ENCODE measurements around the gene SIN3B.
A peak's percentile ranks its signal among the peaks of the same experiment; 100 is the strongest.
"Not testable (repeated sequence)": the region's sequence is repeated elsewhere in the genome, so short reads cannot be mapped to it uniquely, and the experiment has no call there.

Gene SIN3B, protein sequence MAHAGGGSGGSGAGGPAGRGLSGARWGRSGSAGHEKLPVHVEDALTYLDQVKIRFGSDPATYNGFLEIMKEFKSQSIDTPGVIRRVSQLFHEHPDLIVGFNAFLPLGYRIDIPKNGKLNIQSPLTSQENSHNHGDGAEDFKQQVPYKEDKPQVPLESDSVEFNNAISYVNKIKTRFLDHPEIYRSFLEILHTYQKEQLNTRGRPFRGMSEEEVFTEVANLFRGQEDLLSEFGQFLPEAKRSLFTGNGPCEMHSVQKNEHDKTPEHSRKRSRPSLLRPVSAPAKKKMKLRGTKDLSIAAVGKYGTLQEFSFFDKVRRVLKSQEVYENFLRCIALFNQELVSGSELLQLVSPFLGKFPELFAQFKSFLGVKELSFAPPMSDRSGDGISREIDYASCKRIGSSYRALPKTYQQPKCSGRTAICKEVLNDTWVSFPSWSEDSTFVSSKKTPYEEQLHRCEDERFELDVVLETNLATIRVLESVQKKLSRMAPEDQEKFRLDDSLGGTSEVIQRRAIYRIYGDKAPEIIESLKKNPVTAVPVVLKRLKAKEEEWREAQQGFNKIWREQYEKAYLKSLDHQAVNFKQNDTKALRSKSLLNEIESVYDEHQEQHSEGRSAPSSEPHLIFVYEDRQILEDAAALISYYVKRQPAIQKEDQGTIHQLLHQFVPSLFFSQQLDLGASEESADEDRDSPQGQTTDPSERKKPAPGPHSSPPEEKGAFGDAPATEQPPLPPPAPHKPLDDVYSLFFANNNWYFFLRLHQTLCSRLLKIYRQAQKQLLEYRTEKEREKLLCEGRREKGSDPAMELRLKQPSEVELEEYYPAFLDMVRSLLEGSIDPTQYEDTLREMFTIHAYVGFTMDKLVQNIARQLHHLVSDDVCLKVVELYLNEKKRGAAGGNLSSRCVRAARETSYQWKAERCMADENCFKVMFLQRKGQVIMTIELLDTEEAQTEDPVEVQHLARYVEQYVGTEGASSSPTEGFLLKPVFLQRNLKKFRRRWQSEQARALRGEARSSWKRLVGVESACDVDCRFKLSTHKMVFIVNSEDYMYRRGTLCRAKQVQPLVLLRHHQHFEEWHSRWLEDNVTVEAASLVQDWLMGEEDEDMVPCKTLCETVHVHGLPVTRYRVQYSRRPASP

DNA sequence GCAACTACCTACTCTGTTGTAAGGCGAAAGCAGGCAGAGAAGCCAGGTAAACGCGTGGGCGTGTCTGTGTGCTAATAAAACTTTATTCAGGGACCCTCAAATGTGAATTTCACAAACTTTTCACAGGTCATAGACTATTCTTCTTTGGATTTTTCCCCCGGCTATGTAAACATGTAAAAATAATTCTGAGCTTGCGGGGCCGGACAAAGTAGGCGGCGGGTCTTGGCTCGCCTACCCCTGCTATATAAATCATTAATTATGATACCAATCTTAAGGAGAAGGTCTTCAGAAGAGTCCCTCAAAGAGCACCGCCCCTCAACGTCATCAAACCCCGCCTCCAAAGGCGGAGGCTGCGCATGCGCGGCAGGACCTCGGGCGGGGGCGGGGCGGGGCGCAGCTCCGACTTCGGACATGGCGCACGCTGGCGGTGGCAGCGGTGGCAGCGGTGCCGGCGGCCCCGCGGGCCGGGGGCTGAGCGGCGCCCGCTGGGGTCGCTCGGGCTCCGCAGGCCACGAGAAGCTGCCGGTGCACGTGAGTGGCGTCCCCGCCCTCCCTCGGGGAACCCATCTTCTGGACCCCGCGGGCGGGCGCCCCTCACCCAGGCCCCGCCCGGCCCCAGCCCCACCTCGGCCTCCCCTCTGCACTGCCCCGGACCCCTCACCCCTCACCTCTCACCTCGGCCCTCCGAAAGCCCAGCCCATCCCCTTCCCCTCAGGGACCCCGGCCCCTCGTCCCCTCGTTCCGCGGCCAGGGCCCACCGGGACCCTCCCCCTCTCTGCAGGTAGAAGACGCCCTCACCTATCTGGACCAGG lies at the start of gene SIN3B:
Gene SIN3B (plus strand): TSS at position 389 of the 812 bp plus-strand sequence. CDS start 23 bp downstream, at position 412.
- DNase-seq, result peak; percentile 74 to 80 (median 79)

GRCh38 chr19:16779539-16780163 lies 49.5 kb upstream of the SIN3B start:
- no peak for DNase-seq

DNA sequence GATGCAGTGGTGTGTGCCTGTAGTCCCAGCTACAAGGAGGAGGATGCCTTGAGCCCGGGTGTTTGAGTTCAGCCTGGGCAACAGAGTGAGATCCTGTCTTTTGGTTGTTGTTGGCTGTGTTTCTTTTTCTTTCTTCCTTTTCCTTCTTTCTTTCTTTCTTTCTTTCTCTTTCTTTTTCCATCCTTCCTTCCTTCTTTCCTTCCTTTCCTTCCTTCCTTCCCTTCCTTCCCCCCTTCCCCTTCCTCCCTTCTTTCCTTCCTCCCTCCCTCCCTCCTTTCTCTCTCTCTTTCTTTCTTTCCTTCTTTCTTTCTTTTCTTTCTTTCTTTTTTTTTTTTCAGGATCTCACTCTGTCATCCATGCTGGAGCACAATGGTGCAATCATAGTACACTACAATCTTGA lies 46.5 kb upstream of the SIN3B start:
- no peak for DNase-seq

DNA sequence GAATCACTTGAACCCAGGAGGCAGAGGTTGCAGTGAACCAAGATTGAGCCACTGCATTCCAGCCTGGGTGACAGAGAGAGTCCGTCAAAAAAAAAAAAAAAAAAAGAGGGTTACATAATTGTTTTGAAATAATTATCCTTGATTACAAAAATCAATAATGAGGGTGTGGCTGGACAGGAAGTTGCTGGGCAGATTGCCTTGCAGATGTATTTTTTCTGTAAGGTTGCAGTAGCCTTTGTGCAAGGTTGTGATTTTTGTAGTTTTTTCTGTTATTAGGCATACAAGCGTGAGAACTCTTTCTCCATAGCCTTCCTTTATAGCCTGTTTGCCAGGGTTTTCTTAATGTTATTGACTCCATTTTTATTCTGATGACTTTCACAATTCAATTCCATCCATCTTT lies 40.7 kb upstream of the SIN3B start:
- DNase-seq, result no peak

GRCh38 chr19:16789238-16789637 lies 40.0 kb upstream of the SIN3B start:
- DNase-seq, result no peak

DNA sequence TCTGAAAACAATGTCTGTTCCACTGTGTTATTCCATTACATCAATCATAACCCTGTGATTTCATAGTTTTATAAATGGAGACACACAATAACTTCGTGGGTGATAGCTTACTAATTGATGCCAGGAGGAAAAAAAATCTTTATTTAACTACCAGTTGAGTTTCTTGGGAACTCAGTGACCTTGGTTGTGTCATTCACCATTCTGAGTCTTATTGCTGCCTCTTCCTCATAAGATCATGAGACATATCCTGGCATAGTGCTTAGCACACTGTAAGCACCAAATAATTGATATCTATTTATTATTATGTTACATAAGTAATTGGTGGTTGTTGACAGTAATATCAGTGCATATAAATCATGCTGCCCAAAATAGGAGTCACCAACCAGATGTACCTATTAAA lies 39.1 kb upstream of the SIN3B start:
- DNase-seq, result no peak

DNA sequence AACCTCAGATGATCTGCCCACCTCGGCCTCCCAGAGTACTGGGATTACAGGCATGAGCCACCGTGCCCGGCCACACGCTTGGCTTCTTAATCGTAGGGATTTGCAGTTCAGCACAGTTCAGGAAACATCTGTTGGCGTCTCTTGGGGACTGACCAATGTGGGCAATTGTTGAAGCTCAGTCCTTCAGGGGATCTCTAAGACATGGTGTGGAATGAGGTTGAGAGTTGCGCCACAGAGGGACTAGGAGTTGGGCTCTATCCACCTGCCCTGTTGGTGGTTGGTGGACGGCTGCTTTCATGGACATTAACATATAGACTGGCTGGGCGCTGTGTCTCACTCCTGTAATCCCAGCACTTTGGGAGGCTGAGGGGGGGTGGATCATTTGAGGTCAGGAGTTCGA lies 37.3 kb upstream of the SIN3B start:
- DNase-seq, result no peak

GRCh38 chr19:16794456-16795441 lies 34.4 kb upstream of the SIN3B start:
- no peak for DNase-seq

- DNase-seq, result no peak
These were observed 33.5 kb upstream of the SIN3B start for GRCh38 chr19:16795731-16796130.

DNA sequence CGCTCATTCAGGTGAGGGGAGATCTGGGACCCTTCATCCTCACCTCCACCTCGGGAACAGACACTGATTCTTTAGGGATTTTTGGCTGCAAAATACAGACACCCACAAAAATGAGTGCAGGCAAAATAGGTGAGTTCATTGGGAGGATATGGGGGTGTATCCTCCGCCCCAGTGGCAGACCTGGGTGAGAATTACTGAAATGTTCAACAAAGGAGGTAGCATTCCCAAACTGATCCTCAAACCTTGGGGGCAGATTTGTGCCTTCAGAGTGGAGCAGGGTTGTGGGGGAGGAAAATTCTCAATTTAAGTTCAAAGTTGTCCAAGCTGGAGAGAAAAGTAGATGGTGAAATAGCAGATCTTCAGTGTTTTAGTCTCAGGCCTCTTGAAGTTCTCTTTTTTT lies 31.3 kb upstream of the SIN3B start:
- DNase-seq, result no peak

DNA sequence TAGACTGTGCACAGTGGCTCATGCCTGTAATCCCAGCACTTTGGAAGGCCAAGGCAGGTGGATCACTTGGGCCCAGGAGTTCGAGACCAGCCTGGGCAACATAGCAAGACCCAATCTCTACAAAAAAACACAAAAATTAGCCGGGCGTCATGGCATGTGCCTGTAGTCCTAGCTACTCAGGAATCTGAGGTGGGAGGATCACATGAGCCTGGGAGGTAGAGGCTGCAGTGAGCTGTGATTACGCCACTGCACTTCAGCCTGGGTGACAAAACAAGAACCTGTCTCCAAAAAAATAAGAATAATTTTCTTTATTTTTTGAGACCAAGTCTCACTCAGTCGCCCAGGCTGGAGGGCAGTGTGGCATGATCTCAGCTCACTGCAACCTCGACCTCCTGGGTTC lies 30.9 kb upstream of the SIN3B start:
- not testable (repeated sequence) for DNase-seq

DNA sequence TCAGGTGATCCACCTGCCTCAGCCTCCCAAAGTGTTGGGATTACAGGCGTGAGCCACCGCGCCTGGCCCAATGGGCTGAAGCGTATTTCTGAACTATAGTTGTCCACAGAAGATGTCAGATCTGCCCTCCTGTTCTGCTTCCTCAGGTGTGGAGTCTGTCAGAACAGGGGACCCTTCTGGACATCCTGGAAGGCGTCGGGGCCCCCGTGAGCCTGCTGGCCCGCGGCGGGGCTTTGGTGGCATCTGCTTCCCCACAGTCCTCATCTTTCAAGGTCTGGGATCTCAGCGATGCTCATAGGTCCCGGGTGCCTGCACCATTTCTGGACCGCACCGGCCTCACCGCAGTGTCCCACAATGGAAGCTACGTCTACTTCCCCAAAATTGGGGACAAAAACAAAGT lies 29.5 kb upstream of the SIN3B start:
- no peak for DNase-seq

- no peak for DNase-seq
These were observed 27.6 kb upstream of the SIN3B start for GRCh38 chr19:16801600-16802013.

- DNase-seq, result no peak
These were observed 25.0 kb upstream of the SIN3B start for GRCh38 chr19:16804176-16804575.

- no peak for DNase-seq
These were observed 21.5 kb upstream of the SIN3B start for GRCh38 chr19:16807549-16808284.

- no peak for DNase-seq
These were observed 14.6 kb upstream of the SIN3B start for GRCh38 chr19:16814526-16815100.

DNA sequence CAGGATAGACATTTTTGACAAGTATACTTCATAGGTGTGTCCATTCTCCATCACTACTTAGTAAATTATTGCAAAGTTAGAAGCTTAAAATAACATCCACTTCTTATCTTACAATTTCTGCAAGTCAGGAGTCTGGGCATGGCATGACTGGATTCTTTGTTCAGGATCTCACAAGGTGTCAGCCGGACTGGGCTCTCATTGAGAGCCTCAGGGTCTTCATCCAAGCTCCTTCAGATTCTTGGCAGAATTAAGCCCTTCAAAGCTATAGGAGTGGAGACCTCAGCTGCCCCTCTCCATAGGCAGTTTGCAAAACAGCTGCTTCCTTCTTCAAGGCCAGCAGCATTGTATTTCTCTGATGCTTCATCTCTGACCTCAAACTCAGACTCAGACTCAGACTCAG lies 9.1 kb upstream of the SIN3B start:
- no peak for DNase-seq

DNA sequence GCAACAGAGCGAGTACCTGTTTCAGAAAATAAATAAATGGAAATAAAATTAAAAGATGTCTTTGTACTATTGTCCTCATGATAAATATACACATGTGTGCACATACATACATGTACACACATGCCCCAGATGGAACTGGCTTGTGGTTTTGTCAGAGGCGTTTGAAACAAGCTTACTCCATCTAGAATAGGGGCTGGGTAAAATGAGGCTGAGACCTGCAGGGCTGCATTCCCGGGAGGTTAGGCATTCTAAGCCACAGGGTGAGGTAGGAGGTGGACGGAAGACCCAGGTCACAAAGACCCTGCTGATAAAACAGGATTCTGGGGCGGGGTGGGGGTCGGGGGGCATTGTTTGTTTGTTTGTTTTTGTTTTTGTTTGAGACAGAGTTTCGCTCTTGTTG lies 8.1 kb upstream of the SIN3B start:
- DNase-seq, result no peak

- DNase-seq, result no peak
These were observed 6.5 kb upstream of the SIN3B start for GRCh38 chr19:16822648-16823047.

Measured in activated CD4-positive, CD25-positive, alpha-beta regulatory T cell (primary cell).